Activated CD8-positive, alpha-beta memory T cell treated with anti-CD3 and anti-CD28 coated beads, Interleukin-2, amount 50 U/mL, for 4 hours (primary cell): Measurements from ENCODE around the gene NKAIN2.
"Not testable (repeated sequence)": the region's sequence is repeated elsewhere in the genome, so short reads cannot be mapped to it uniquely, and the experiment has no call there.

Experiments
- DNase-seq: peaks from one replicate; pipeline ENCODE4 v3.0.0-alpha.2; 2020

Gene NKAIN2

GRCh38 chr6:124737804-124738203 lies 934.1 kb downstream of the NKAIN2 start:
- not testable (repeated sequence) for DNase-seq

- DNase-seq: no peak
Measured at GRCh38 chr6:124738482-124738881, 934.8 kb downstream of the NKAIN2 start.

- no peak for DNase-seq
Measured at GRCh38 chr6:124741341-124741740, 937.7 kb downstream of the NKAIN2 start.

GRCh38 chr6:124742971-124743370 lies 939.3 kb downstream of the NKAIN2 start:
- no peak for DNase-seq

GRCh38 chr6:124743420-124743819 lies 939.8 kb downstream of the NKAIN2 start:
- no peak for DNase-seq

GRCh38 chr6:124747349-124747748 lies 943.7 kb downstream of the NKAIN2 start:
- DNase-seq: no peak

- no peak for DNase-seq
Measured at GRCh38 chr6:124748778-124749177, 945.1 kb downstream of the NKAIN2 start.

GRCh38 chr6:124753001-124753400 lies 949.3 kb downstream of the NKAIN2 start:
- DNase-seq: no peak

GRCh38 chr6:124753562-124754105 lies 950.0 kb downstream of the NKAIN2 start:
- DNase-seq: no peak

- DNase-seq: no peak
Measured at GRCh38 chr6:124755321-124755720, 951.7 kb downstream of the NKAIN2 start.

GRCh38 chr6:124757560-124757959 lies 953.9 kb downstream of the NKAIN2 start:
- no peak for DNase-seq

GRCh38 chr6:124758663-124759062 lies 955.0 kb downstream of the NKAIN2 start:
- DNase-seq: no peak

GRCh38 chr6:124765280-124765679 lies 961.6 kb downstream of the NKAIN2 start:
- no peak for DNase-seq

- no peak for DNase-seq
Measured at GRCh38 chr6:124768224-124768623, 964.6 kb downstream of the NKAIN2 start.

GRCh38 chr6:124769811-124770544 lies 966.3 kb downstream of the NKAIN2 start:
- no peak for DNase-seq

- no peak for DNase-seq
Measured at GRCh38 chr6:124770784-124771183, 967.1 kb downstream of the NKAIN2 start.

- DNase-seq: no peak
Measured at GRCh38 chr6:124772733-124773319, 969.2 kb downstream of the NKAIN2 start.

GRCh38 chr6:124775121-124775520 lies 971.5 kb downstream of the NKAIN2 start:
- no peak for DNase-seq

GRCh38 chr6:124777863-124778262 lies 974.2 kb downstream of the NKAIN2 start:
- no peak for DNase-seq

- no peak for DNase-seq
Measured at GRCh38 chr6:124780623-124781022, 977.0 kb downstream of the NKAIN2 start.

GRCh38 chr6:124783344-124783743 lies 979.7 kb downstream of the NKAIN2 start:
- no peak for DNase-seq

- no peak for DNase-seq
Measured at GRCh38 chr6:124791156-124791555, 987.5 kb downstream of the NKAIN2 start.

- DNase-seq: no peak
Measured at GRCh38 chr6:124792386-124792785, 988.7 kb downstream of the NKAIN2 start.

- no peak for DNase-seq
Measured at GRCh38 chr6:124793398-124793797, 989.7 kb downstream of the NKAIN2 start.
